Measurements from ENCODE around the gene C16orf96. TPM values are rescaled to one million over a fixed set of nuclear protein-coding genes. Genes with fewer than 3 reads are reported as not detected.

The C16orf96 gene
- total and polyA plus RNA-seq, 2 of the 8 experiments (the other 6 are each of a cell fraction or from before 2014, with no cell fraction given) = 1.0 to 1.3 TPM

GRCh38 chr16:4637501-4638166 lies 81.5 kb downstream of the C16orf96 start (continued):
- TF ChIP-seq POU5F1 (IDR thresholded peaks at IDR 0.05; ENCODE audit: low read depth, low read length) (no peak), ASH2L (IDR thresholded peaks at IDR 0.05; ENCODE audit: low read length) (no peak), CHD7 (IDR thresholded peaks at IDR 0.05; ENCODE audit: insufficient replicate concordance, low read length) (no peak), EGR1 (IDR thresholded peaks at IDR 0.05; ENCODE audit: borderline replicate concordance, low read depth, low read length) (no peak)

Data from H1 (cell line).